Stimulated activated naive CD8-positive, alpha-beta T cell treated with anti-CD3 and anti-CD28 coated beads, Interleukin-15, Interleukin-2, amounts not matched to agents 100 U/mL and 50 U/mL, for 24 hours (primary cell): ENCODE data around the gene MUC5AC.

Experiments used
- ATAC-seq: fragments of 150-1000 bp; cut with Tn5 transposase; one replicate; pipeline ENCODE4 v1.10.0; 2021
- DNase-seq: peaks from one replicate; pipeline ENCODE4 v3.0.0; 2021

The MUC5AC gene

GRCh38 chr11:1225386-1226225 lies 67.9 kb downstream of the MUC5AC start:
- ATAC-seq: no peak
- DNase-seq: no peak

- no peak for DNase-seq
- no peak for ATAC-seq
Observed at GRCh38 chr11:1226226-1226985, 68.7 kb downstream of the MUC5AC start.

- ATAC-seq (no peak), DNase-seq (no peak)
Observed at GRCh38 chr11:1226986-1227550, 69.3 kb downstream of the MUC5AC start.

- DNase-seq: no peak
- ATAC-seq: no peak
Observed at GRCh38 chr11:1227551-1228100, 69.9 kb downstream of the MUC5AC start.

GRCh38 chr11:1228101-1228821 lies 70.5 kb downstream of the MUC5AC start:
- ATAC-seq: no peak

GRCh38 chr11:1228921-1229451 lies 71.2 kb downstream of the MUC5AC start:
- ATAC-seq: no peak
- DNase-seq: no peak

More at GRCh38 chr11:1228101-1228821, 70.5 kb downstream of the MUC5AC start:
- no peak for DNase-seq

GRCh38 chr11:1229471-1230120 lies 71.8 kb downstream of the MUC5AC start:
- no peak for ATAC-seq
- no peak for DNase-seq

- ATAC-seq (no peak), DNase-seq (no peak)
Observed at GRCh38 chr11:1230121-1230455, 72.3 kb downstream of the MUC5AC start.

GRCh38 chr11:1230456-1231395 lies 73.0 kb downstream of the MUC5AC start:
- ATAC-seq (no peak), DNase-seq (no peak)

GRCh38 chr11:1231396-1232020 lies 73.8 kb downstream of the MUC5AC start:
- ATAC-seq (no peak), DNase-seq (no peak)

- no peak for ATAC-seq
- no peak for DNase-seq
Observed at GRCh38 chr11:1232021-1232882, 74.5 kb downstream of the MUC5AC start.

- ATAC-seq (no peak), DNase-seq (no peak)
Observed at GRCh38 chr11:1232883-1233321, 75.1 kb downstream of the MUC5AC start.

- no peak for ATAC-seq
- no peak for DNase-seq
Observed at GRCh38 chr11:1233351-1234053, 75.7 kb downstream of the MUC5AC start.

- DNase-seq (no peak), ATAC-seq (no peak)
Observed at GRCh38 chr11:1234054-1234720, 76.4 kb downstream of the MUC5AC start.

- DNase-seq (no peak), ATAC-seq (no peak)
Observed at GRCh38 chr11:1234771-1235305, 77.1 kb downstream of the MUC5AC start.

GRCh38 chr11:1235306-1235900 lies 77.7 kb downstream of the MUC5AC start:
- no peak for DNase-seq
- no peak for ATAC-seq

- no peak for ATAC-seq
- DNase-seq: no peak
Observed at GRCh38 chr11:1235901-1236315, 78.2 kb downstream of the MUC5AC start.
